Measurements from ENCODE around the gene CCL2. TPM values are rescaled to one million over a fixed set of nuclear protein-coding genes. Genes with fewer than 3 reads are reported as not detected.

The CCL2 gene
- total RNA-seq, 1 donor from 2014 or later, result 14.3 TPM

- Histone ChIP-seq H3K36me3 (ENCODE audit: control insufficient read depth, insufficient read depth, low read length) (no peaks in the 10 kb centered on the region), H3K27me3 (ENCODE audit: control insufficient read depth, insufficient read depth, low read length) (no peaks in the 10 kb centered on the region), H3K4me3 (ENCODE audit: low read depth, low read length) (no peak overlapping the region)
- no peak for DNase-seq (ENCODE audit: low read depth)
- TF ChIP-seq, protein P1, sequence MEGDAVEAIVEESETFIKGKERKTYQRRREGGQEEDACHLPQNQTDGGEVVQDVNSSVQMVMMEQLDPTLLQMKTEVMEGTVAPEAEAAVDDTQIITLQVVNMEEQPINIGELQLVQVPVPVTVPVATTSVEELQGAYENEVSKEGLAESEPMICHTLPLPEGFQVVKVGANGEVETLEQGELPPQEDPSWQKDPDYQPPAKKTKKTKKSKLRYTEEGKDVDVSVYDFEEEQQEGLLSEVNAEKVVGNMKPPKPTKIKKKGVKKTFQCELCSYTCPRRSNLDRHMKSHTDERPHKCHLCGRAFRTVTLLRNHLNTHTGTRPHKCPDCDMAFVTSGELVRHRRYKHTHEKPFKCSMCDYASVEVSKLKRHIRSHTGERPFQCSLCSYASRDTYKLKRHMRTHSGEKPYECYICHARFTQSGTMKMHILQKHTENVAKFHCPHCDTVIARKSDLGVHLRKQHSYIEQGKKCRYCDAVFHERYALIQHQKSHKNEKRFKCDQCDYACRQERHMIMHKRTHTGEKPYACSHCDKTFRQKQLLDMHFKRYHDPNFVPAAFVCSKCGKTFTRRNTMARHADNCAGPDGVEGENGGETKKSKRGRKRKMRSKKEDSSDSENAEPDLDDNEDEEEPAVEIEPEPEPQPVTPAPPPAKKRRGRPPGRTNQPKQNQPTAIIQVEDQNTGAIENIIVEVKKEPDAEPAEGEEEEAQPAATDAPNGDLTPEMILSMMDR (IDR thresholded peaks at IDR 0.05; ENCODE audit: insufficient read depth, low read length, poor library complexity, severe bottlenecking), result no peak
These were observed 20.5 kb upstream of the CCL2 start for GRCh38 chr17:34234616-34235015.

GRCh38 chr17:34235389-34236028 is 19.6 kb upstream of the CCL2 start:
- DNase-seq (ENCODE audit: low read depth), result no peak
- H3K36me3 ChIP-seq (ENCODE audit: control insufficient read depth, insufficient read depth, low read length), result no peaks in the 10 kb centered on the region
- H3K4me3 ChIP-seq (ENCODE audit: low read depth, low read length), result no peak overlapping the region
- TF ChIP-seq, protein P1 (IDR thresholded peaks at IDR 0.05; ENCODE audit: insufficient read depth, low read length, poor library complexity, severe bottlenecking), result no peak
- H3K27me3 ChIP-seq (ENCODE audit: control insufficient read depth, insufficient read depth, low read length), result no peaks in the 10 kb centered on the region

DNA sequence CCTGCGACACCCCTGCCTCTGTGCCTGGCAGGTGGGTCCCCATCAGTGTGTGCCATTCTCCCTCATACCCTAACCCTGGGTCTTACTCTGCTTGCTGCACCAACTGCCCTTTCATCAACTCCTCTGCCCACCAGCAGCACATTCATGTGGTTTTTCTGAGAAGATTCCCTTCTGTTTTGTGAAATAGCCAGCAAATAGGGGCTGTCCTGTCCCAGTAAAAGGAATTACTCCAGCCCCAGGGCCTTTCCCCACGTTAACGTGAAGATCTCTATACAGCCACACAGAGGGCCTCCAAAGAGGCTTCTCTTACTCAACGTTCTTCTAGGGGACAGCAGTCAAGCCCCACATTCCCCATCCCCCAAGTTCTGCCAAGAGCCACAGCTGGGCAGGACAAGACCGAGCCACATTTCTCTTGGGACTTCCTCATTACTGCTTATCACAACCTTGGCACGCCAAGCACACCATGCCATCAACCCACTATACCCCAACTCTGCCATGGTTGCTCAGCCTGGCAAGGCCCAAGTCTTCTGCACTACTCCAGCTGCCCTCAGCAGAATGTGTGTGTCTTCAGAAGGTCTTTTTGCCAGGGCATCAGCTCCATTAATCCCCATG is 18.7 kb upstream of the CCL2 start:
- H3K27me3 ChIP-seq (ENCODE audit: control insufficient read depth, insufficient read depth, low read length), result no peaks in the 10 kb centered on the region
- TF ChIP-seq, protein P1 (IDR thresholded peaks at IDR 0.05; ENCODE audit: insufficient read depth, low read length, poor library complexity, severe bottlenecking), result no peak
- no peak overlapping the region for H3K4me3 ChIP-seq (ENCODE audit: low read depth, low read length)
- DNase-seq (ENCODE audit: low read depth), result no peak
- no peaks in the 10 kb centered on the region for H3K36me3 ChIP-seq (ENCODE audit: control insufficient read depth, insufficient read depth, low read length)

- no peak for DNase-seq (ENCODE audit: low read depth)
- no peaks in the 10 kb centered on the region for H3K36me3 ChIP-seq (ENCODE audit: control insufficient read depth, insufficient read depth, low read length)
- no peak overlapping the region for H3K4me3 ChIP-seq (ENCODE audit: low read depth, low read length)
- TF ChIP-seq, protein P1 (IDR thresholded peaks at IDR 0.05; ENCODE audit: insufficient read depth, low read length, poor library complexity, severe bottlenecking), result no peak
- no peaks in the 10 kb centered on the region for H3K27me3 ChIP-seq (ENCODE audit: control insufficient read depth, insufficient read depth, low read length)
These were observed 17.6 kb upstream of the CCL2 start for GRCh38 chr17:34237458-34237857.

GRCh38 chr17:34241062-34241461 is 14.0 kb upstream of the CCL2 start:
- DNase-seq (ENCODE audit: low read depth), result no peak
- Histone ChIP-seq H3K4me3 (ENCODE audit: low read depth, low read length) (no peak overlapping the region), H3K36me3 (ENCODE audit: control insufficient read depth, insufficient read depth, low read length) (no peaks in the 10 kb centered on the region), H3K27me3 (ENCODE audit: control insufficient read depth, insufficient read depth, low read length) (no peaks in the 10 kb centered on the region)
- TF ChIP-seq, protein P1 (IDR thresholded peaks at IDR 0.05; ENCODE audit: insufficient read depth, low read length, poor library complexity, severe bottlenecking), result no peak
